ENCODE measurements around the gene DGCR6L.

The DGCR6L gene

DNA sequence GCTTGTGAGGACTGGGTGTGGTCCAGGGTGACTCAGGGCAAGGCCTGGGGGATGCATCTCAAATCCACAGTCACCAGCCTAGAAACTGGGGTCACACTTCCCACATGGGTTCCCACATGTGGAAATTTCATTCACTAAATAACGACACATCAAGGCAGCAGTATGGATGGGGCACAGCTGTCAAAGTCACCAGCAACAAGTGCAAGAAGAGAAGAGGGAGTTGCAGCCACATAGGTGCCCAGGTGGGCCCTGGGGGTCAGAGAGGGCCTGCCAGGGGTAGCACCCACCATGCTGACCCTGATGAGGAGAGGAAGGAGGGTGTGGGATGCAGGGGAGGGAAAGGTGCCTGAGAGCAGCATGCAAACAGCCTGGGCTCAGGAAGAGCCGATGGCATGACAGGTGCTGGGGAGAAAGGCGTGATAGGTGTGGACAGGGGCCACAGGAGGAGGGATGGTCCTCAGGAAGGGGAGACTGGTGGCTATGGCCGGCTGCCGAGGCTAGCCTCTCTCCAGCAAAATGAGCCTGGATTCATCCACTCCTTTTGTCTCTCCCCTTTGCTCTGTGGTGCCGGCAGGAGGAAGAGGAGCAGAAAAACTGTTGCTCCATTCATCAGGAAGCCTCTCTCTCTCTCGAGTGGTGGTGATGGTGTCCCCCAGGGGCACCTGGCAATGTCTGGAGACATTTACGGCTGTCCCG, 22.3 kb downstream of the DGCR6L start:
- DNase-seq (ENCODE audit: low read depth, low spot score), result no peak
- H3K4me3 ChIP-seq (ENCODE audit: low read depth, low read length), result no peak overlapping the region
- TF ChIP-seq, protein P1, sequence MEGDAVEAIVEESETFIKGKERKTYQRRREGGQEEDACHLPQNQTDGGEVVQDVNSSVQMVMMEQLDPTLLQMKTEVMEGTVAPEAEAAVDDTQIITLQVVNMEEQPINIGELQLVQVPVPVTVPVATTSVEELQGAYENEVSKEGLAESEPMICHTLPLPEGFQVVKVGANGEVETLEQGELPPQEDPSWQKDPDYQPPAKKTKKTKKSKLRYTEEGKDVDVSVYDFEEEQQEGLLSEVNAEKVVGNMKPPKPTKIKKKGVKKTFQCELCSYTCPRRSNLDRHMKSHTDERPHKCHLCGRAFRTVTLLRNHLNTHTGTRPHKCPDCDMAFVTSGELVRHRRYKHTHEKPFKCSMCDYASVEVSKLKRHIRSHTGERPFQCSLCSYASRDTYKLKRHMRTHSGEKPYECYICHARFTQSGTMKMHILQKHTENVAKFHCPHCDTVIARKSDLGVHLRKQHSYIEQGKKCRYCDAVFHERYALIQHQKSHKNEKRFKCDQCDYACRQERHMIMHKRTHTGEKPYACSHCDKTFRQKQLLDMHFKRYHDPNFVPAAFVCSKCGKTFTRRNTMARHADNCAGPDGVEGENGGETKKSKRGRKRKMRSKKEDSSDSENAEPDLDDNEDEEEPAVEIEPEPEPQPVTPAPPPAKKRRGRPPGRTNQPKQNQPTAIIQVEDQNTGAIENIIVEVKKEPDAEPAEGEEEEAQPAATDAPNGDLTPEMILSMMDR (IDR thresholded peaks at IDR 0.05; ENCODE audit: low read depth, low read length), result no peak
- in situ Hi-C loops (cut with HindIII; ENCODE audit: low sequenced_read_pairs), result no loop called here

DNA sequence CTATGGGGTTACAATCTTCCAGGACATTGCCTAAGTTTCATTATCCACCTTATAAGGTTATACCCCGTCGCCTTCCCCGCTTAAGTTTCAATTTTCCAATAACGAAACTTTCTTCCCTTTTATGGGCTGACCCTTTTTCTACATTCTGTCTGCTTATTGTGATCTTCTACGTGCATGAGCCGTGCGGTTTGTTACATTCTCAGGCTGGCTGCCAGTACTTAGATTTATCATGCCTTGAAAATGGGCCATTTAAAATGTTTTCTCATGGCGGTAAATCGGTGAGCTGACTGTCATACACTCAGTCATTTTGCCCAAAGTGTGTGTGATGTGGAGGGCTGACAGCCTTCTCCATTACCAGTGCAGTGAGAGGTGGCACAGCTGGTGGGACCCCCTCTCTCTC, 23.3 kb downstream of the DGCR6L start:
- no peak overlapping the region for H3K4me3 ChIP-seq (ENCODE audit: low read depth, low read length)
- in situ Hi-C loops (cut with HindIII; ENCODE audit: low sequenced_read_pairs), result no loop called here
- TF ChIP-seq, protein P1 (IDR thresholded peaks at IDR 0.05; ENCODE audit: low read depth, low read length), result no peak
- DNase-seq (ENCODE audit: low read depth, low spot score), result peak; percentile 3

DNA sequence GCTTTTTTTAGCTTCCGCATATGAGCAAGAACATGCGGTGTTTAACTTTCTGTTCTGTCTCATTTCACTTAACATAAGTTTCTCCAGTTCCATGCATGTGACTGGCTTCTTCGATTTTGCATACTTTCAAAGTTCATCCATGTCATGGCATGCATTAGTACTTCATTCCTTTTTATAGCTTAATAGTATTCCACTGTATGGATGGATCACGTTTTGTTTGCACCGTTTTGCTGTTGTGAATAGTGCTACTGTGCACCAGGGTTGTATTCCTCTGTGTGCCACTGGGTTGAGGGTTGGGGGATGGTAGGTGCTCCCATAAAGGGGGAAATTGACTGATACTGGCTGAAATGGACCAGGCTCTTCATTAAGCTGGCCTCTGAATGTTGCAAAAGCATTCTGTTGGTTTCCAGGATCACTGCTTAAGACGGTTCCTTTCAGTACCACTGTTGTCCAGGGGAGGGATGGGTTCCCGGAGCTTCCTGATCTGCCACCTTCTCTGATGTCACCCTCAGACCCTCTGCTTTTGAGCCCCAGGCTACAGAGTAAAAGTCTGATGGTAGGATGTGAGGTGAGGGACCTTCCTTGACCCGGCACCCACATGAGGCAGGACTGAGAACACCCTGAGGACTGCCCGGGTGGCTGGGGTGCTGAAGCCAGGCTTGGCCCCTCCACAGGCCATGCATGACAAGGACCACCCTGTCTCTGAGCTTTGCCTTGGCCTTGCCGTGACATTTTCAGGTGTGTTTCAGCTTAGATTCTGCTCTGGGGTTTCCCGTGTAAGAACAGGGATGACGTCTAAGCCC, 24.4 kb downstream of the DGCR6L start:
- no peak overlapping the region for H3K4me3 ChIP-seq (ENCODE audit: low read depth, low read length)
- no peak for DNase-seq (ENCODE audit: low read depth, low spot score)
- in situ Hi-C loops (cut with HindIII; ENCODE audit: low sequenced_read_pairs), result no loop called here
- TF ChIP-seq, protein P1 (IDR thresholded peaks at IDR 0.05; ENCODE audit: low read depth, low read length), result no peak

DNA sequence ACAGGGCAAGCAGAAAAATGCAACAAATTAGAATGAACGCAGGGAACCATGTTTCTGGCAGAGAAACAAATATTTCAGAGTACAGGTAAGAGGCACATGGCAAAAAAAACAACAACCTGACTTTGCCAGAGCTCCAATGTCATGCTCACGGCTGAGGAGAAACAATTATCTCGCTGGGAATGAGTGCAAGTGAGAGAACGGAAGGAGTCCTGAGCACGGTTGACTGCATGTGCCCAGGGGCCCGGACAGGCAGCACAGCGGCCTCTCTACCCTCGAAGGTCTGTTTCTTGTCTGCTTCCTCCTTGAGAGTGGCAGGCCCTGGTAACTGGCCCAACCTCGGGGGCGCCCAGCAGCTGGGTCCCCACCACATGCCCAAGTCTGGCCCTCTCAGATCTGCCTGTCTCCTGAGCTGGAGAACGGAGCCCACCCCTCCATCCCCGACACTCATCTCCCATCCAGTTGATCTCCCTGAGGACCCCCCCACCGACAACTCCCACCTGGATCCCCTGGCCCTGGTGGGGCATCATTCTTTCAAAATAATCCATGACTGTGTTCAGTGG, 27.1 kb downstream of the DGCR6L start:
- in situ Hi-C loops (cut with HindIII; ENCODE audit: low sequenced_read_pairs), result no loop called here
- TF ChIP-seq, protein P1 (IDR thresholded peaks at IDR 0.05; ENCODE audit: low read depth, low read length), result no peak
- H3K4me3 ChIP-seq (ENCODE audit: low read depth, low read length), result no peak overlapping the region
- no peak for DNase-seq (ENCODE audit: low read depth, low spot score)

DNA sequence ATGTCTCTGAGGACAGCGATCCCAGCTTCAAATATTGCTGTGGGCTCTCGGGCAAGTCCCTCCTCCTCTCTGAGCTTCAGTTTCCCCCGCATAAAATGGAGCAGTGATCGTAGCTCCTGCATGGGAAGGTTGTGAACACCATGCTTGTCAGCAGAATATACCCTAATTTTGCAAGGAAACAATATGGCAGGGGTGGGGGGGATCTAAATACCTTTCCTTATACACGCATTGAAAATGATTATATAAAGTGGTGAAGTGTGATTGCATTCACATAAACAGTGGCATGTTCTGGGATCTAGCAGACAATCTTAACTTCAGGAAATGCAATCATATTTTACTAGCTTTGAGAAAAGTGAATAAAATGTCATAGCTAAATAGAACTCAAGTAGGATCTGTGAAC, 27.8 kb downstream of the DGCR6L start:
- no peak for DNase-seq (ENCODE audit: low read depth, low spot score)
- in situ Hi-C loops (cut with HindIII; ENCODE audit: low sequenced_read_pairs), result no loop called here
- TF ChIP-seq, protein P1 (IDR thresholded peaks at IDR 0.05; ENCODE audit: low read depth, low read length), result no peak
- no peak overlapping the region for H3K4me3 ChIP-seq (ENCODE audit: low read depth, low read length)

DNA sequence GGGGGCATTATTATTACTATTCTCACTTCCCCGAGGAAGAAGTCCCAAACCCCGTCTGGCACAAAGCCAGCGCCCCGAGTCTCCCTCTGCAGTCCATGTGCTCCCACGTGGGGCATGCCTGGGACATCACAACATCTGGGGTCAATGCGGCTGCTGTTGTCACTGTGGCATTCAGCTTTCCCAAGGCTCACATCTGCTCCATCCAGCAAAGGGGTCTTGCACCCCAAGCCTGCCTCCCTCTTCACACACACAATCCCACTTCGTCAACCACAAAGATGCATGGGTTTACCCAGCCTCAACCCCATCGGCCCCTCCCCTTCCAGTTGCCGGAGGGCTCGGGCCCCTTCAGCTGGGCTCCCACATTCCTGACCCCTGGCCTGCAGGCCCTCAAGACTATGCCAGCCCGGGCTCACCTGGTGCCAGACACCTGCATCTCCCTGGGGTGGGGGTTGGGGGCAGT, 28.2 kb downstream of the DGCR6L start:
- TF ChIP-seq, protein P1 (IDR thresholded peaks at IDR 0.05; ENCODE audit: low read depth, low read length), result no peak
- in situ Hi-C loops (cut with HindIII; ENCODE audit: low sequenced_read_pairs), result no loop called here
- DNase-seq (ENCODE audit: low read depth, low spot score), result no peak
- H3K4me3 ChIP-seq (ENCODE audit: low read depth, low read length), result no peak overlapping the region

Data from astrocyte of the spinal cord (primary cell).